HL-60/S4 treated with retinoic acid at 250 ng/mL for 4 days and 3 days (cell line): ENCODE results near the gene PCDHB16.
"Not testable (repeated sequence)": the region's sequence is repeated elsewhere in the genome, so short reads cannot be mapped to it uniquely, and the experiment has no call there.

Source experiments
- in situ Hi-C: fragments of 300-500 bp; cut with MboI; formaldehyde crosslinking; loops from 2 replicates; pipeline ENCODE4 v1.7.0; 2022; ENCODE audit warnings: low sequenced_read_pairs

Gene PCDHB16

GRCh38 chr5:141223112-141223783 is 41.1 kb downstream of the PCDHB16 start, which contains the start of gene PCDHB14:
Gene PCDHB14 (plus strand): TSS chr5:141223343. CDS start chr5:141223506, 163 bp downstream.
- in situ Hi-C loops: no loop called here

GRCh38 chr5:141224844-141225243 is 42.7 kb downstream of the PCDHB16 start:
- in situ Hi-C loops: not testable (repeated sequence)

GRCh38 chr5:141225421-141225820 is 43.2 kb downstream of the PCDHB16 start:
- in situ Hi-C loops: not testable (repeated sequence)

- in situ Hi-C loops: no loop called here
These were observed 52.0 kb downstream of the PCDHB16 start for GRCh38 chr5:141234109-141234667.
